Prostate gland (tissue), 2 donors: ENCODE data around the gene FAAP100. TPM values are rescaled to one million over a fixed set of nuclear protein-coding genes. Genes with fewer than 3 reads are reported as not detected.

Experiments used
- DNase-seq: peaks from one replicate; pipeline ENCODE4 v3.0.0-alpha.2; 2019; ENCODE audit warnings: low spot score
- H3K27ac ChIP-seq, 2 donors: fragments of 200-600 bp; sonication (generic); 2 replicates each; pipeline ENCODE4 v1.5.1; 2017 to 2019
- H3K27me3 ChIP-seq: fragments of 200-600 bp; sonication (generic); replicated peaks from 2 replicates; pipeline ENCODE4 v1.5.1; 2019; ENCODE audit not compliant: insufficient read depth
- H3K36me3 ChIP-seq, 2 donors: fragments of 200-600 bp; sonication (generic); 1 replicate in 1 of 2; 2 replicates in 1 of 2; pipeline versions ENCODE4 v1.5.1 to v1.8.1; 2017 to 2019
- H3K4me1 ChIP-seq: fragments of 200-600 bp; sonication (generic); replicated peaks from 2 replicates; pipeline ENCODE4 v1.5.1; 2019
- H3K4me3 ChIP-seq, 2 donors: fragments of 200-600 bp; sonication (generic); 2 replicates each; pipeline ENCODE4 v1.5.1; 2017 to 2019
- H3K9me3 ChIP-seq: fragments of 200-600 bp; sonication (generic); 2 replicates; pipeline ENCODE4 v1.5.1; 2017
- CTCF ChIP-seq, 4 experiments: fragments of 200-600 bp in 2 of 4; fragments of 450-650 bp in 2 of 4; sonication (generic) in 2 of 4; IDR thresholded peaks; 1 replicate in 3 of 4; 2 replicates in 1 of 4; pipeline ENCODE4 v1.5.1; 2016 to 2019; ENCODE audit warnings: antibody characterized with exemption in 4 of 4, mild to moderate bottlenecking in 2 of 4, moderate library complexity in 2 of 4
- POLR2A ChIP-seq: fragments of 450-650 bp; IDR thresholded peaks from one replicate; pipeline ENCODE4 v1.6.1; 2016; ENCODE audit warnings: antibody characterized with exemption, mild to moderate bottlenecking
- POLR2AphosphoS5 ChIP-seq: sonication (generic); formaldehyde crosslinking; IDR thresholded peaks from one replicate; pipeline ENCODE4 v1.6.1; 2017; ENCODE audit warnings: antibody characterized with exemption
- WGBS: methylation state at CpG from one replicate; pipeline ENCODE4 v1.1.5; 2018; 5-methylcytosine and 5-hydroxymethylcytosine counted together
- intact Hi-C: fragments of 100-400 bp; cut with DNase I; formaldehyde crosslinking; loops from one replicate; pipeline ENCODE4 v1.14.2; 2022
- total RNA-seq, 2 donors: library from RNA; depleted of rRNA; stranded (reverse); fragments of >200 nt; gene quantifications; one replicate each; pipeline ENCODE4 v1.1.0, GENCODE V29; 2016

The FAAP100 gene
- total RNA-seq, 2 donors from 2014 or later: 27.8 to 44.4 TPM

- 46% methylated on average over 7 of the region's 7 CpGs for WGBS
- no peak for DNase-seq
- TF ChIP-seq POLR2A: no peak
- no peak for TF ChIP-seq POLR2AphosphoS5
- no peak for TF ChIP-seq CTCF (IDR thresholded peaks at IDR 0.05)
- Histone ChIP-seq H3K9me3 (no peaks in the 10 kb centered on the region), H3K27me3 (no peaks in the 10 kb centered on the region), H3K4me3 (no peak overlapping the region), H3K36me3 (no peaks in the 10 kb centered on the region), H3K4me1 (no peaks in the 10 kb centered on the region), H3K27ac (no peak overlapping the region)
- intact Hi-C loops: no loop called here
Measured at GRCh38 chr17:81500047-81500446, 52.1 kb downstream of the FAAP100 start.

GRCh38 chr17:81499601-81499970 is 52.6 kb downstream of the FAAP100 start:
- Histone ChIP-seq H3K9me3 (no peaks in the 10 kb centered on the region), H3K36me3 (no peaks in the 10 kb centered on the region), H3K4me1 (no peaks in the 10 kb centered on the region), H3K27ac (no peak overlapping the region), H3K4me3 (no peak overlapping the region), H3K27me3 (no peaks in the 10 kb centered on the region)
- no peak for DNase-seq
- intact Hi-C loops: no loop called here
- TF ChIP-seq POLR2AphosphoS5 (no peak), CTCF (IDR thresholded peaks at IDR 0.05) (no peak), POLR2A (no peak)
- WGBS: 62% methylated on average over 11 of the region's 12 CpGs

GRCh38 chr17:81498953-81499600 is 53.1 kb downstream of the FAAP100 start:
- H3K4me3 ChIP-seq: no peak overlapping the region
- no peaks in the 10 kb centered on the region for H3K36me3 ChIP-seq
- no peak for DNase-seq
- WGBS: 75% methylated on average over 43 of the region's 64 CpGs
- no peak overlapping the region for H3K27ac ChIP-seq
- no peaks in the 10 kb centered on the region for H3K27me3 ChIP-seq
- H3K9me3 ChIP-seq: no peaks in the 10 kb centered on the region
- intact Hi-C loops: no loop called here
- no peaks in the 10 kb centered on the region for H3K4me1 ChIP-seq
- TF ChIP-seq CTCF (IDR thresholded peaks at IDR 0.05) (no peak), POLR2A (no peak), POLR2AphosphoS5 (no peak)

DNA sequence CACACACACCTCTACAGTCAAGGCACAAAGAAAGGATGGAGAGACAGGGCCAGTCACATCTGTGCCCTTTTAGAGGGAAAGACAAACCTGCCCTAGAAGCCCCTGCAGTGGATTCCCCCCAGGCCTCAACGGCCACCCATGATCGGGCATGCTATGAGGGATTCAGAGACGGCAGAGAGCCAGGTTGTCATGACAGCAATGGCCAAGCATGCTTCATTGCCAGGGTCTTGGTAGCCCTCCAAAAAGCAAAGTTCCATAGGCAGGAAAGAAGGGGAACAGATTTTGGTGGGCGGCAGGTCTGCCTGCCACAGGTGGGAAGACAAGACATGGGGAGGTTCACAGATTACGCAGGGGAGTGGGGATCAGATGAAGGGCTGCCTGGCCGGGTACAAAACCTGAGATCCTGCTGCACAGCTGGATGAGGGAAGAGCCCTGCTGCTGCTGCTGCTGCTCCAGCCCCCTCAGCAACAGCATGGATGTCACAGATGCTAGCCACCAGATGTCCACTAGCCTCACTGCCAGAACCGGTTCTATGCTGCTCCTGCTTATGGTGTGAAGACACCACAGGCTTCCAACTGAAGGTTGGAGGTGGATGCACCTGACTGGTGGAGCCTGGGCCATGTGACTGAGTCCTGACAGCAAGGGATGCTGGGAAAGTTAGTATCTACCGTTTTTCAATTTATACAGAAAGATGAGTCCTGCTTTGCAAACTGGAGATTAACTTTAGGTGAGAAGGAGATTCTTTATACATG is 57.4 kb downstream of the FAAP100 start:
- DNase-seq: no peak
- H3K9me3 ChIP-seq: no peaks in the 10 kb centered on the region
- no peak for TF ChIP-seq CTCF (IDR thresholded peaks at IDR 0.05)
- WGBS: 24% methylated on average over 8 of the region's 8 CpGs
- no peaks in the 10 kb centered on the region for H3K36me3 ChIP-seq
- intact Hi-C loops: no loop called here
- no peaks in the 10 kb centered on the region for H3K27me3 ChIP-seq
- H3K4me1 ChIP-seq: no peaks in the 10 kb centered on the region
- H3K27ac ChIP-seq: no peak overlapping the region
- H3K4me3 ChIP-seq: no peak overlapping the region
